HepG2 (cell line): ENCODE data around the gene CDK9. TPM values are rescaled to one million over a fixed set of nuclear protein-coding genes. Genes with fewer than 3 reads are reported as not detected.
A peak's percentile ranks its signal among the peaks of the same experiment; 100 is the strongest.

Experiments
- ATAC-seq: fragments of 200-7000 bp; cut with Tn5 transposase; 3 replicates; pipeline ENCODE4 v1.9.1; 2020; ENCODE audit warnings: mild to moderate bottlenecking, moderate library complexity
- BruUV-seq: library from RNA; stranded (reverse); fragments of 400-500 nt; replicated peaks from 2 replicates; lab custom pipeline; 2021; lab: Mats Ljungman, UMichigan
- CTCF ChIA-PET: fragments of 300-600 bp; formaldehyde crosslinking; extraction: SDS; loops from one replicate; lab custom pipeline; 2021; ENCODE audit warnings: low total read pairs, inconsistent platforms, low intra/inter-chr PET ratio; lab: Yijun Ruan, JAX
- POLR2A ChIA-PET: fragments of 350-600 bp; sonication (Branson Sonifier 250); formaldehyde crosslinking; loops from one replicate; lab custom pipeline; 2020; ENCODE audit warnings: antibody characterized with exemption, inconsistent platforms; lab: Yijun Ruan, JAX
- DNase-seq: peaks from one replicate; pipeline ENCODE4 v3.0.0-alpha.2; 2015; ENCODE audit warnings: low spot score
- FAIRE-seq: peaks from 3 replicates; lab custom pipeline; 2011; peaks lifted over from hg19 to GRCh38; lab: Jason Lieb, UNC
- H2AFZ ChIP-seq: one replicate; pipeline ENCODE4 v1.6.1; 2011; ENCODE audit warnings: low read length, inconsistent platforms
- H3K27ac ChIP-seq: fragments of 300-600 bp; 3 replicates; pipeline ENCODE4 v1.8.0; 2011; ENCODE audit warnings: mixed run types, mild to moderate bottlenecking, mixed read lengths, low read length, inconsistent platforms; ENCODE audit not compliant: insufficient read depth; ENCODE audit errors: extremely low read length
- H3K27me3 ChIP-seq, 2 experiments: fragments of 200-600 bp in 1 of 2; 2 replicates in 1 of 2; 3 replicates in 1 of 2; pipeline versions ENCODE4 v1.6.0 to v1.8.0; 2011; ENCODE audit warnings: low read length in 2 of 2, mild to moderate bottlenecking in 2 of 2, moderate library complexity in 2 of 2, inconsistent platforms in 1 of 2; ENCODE audit not compliant: insufficient read depth in 2 of 2, control insufficient read depth in 1 of 2
- H3K36me3 ChIP-seq, 2 experiments: fragments of 200-600 bp in 1 of 2; replicated peaks in 1 of 2; 2 replicates in 1 of 2; 3 replicates in 1 of 2; pipeline versions ENCODE4 v1.5.1 to v1.8.0; 2011; ENCODE audit warnings: low read length in 2 of 2, inconsistent platforms in 1 of 2; ENCODE audit not compliant: insufficient read depth in 2 of 2, control insufficient read depth in 1 of 2
- H3K4me1 ChIP-seq: 2 replicates; pipeline ENCODE4 v1.5.1; 2012; ENCODE audit warnings: low read length, inconsistent platforms; ENCODE audit not compliant: insufficient read depth
- H3K4me2 ChIP-seq: 2 replicates; pipeline ENCODE4 v1.6.0; 2011; ENCODE audit warnings: low read depth, low read length, inconsistent platforms
- H3K4me3 ChIP-seq, 3 experiments: fragments of 200-600 bp in 1 of 3; sonication (generic), shearing (Covaris generic) in 1 of 3; replicated peaks in 1 of 3; 2 replicates each; pipeline ENCODE4 v1.5.1; 2011 to 2016; ENCODE audit warnings: low read length in 3 of 3, inconsistent platforms in 2 of 3, low read depth in 2 of 3, mild to moderate bottlenecking in 2 of 3, control low read depth in 1 of 3, mixed read lengths in 1 of 3; ENCODE audit not compliant: insufficient read depth in 1 of 3
- H3K79me2 ChIP-seq: one replicate; pipeline ENCODE4 v1.6.1; 2011; ENCODE audit warnings: low read length, inconsistent platforms; ENCODE audit not compliant: insufficient read depth
- H3K9ac ChIP-seq: 2 replicates; pipeline ENCODE4 v1.6.0; 2011; ENCODE audit warnings: mild to moderate bottlenecking, low read depth, low read length, inconsistent platforms; ENCODE audit not compliant: insufficient read depth
- H3K9me3 ChIP-seq: 2 replicates; pipeline ENCODE4 v1.5.1; 2012; ENCODE audit warnings: mild to moderate bottlenecking, low read length
- H4K20me1 ChIP-seq: 2 replicates; pipeline ENCODE4 v1.6.0; 2011; ENCODE audit warnings: inconsistent platforms, mild to moderate bottlenecking, low read length, moderate library complexity; ENCODE audit not compliant: insufficient read depth
- CREB1 ChIP-seq, 2 experiments: fragments of 450-650 bp in 1 of 2; IDR thresholded peaks; 2 replicates each; pipeline ENCODE4 v1.6.1; 2016 to 2017; ENCODE audit warnings: control low read depth in 1 of 2, mild to moderate bottlenecking in 1 of 2, missing compliant biosample characterization in 1 of 2, missing genetic modification characterization in 1 of 2
- ZNF317 ChIP-seq: sonication (generic); formaldehyde crosslinking; IDR thresholded peaks from 2 replicates; pipeline ENCODE4 v1.5.0; 2020; ENCODE audit warnings: mild to moderate bottlenecking, missing genetic modification reagents
- WGBS: methylation state at CpG from one replicate; pipeline ENCODE4 v1.1.6; 2017; ENCODE audit warnings: low lambda C conversion rate; 5-methylcytosine and 5-hydroxymethylcytosine counted together
- in situ Hi-C: cut with HindIII; loops from 2 replicates; pipeline ENCODE4 v1.10.0; 2017; ENCODE audit warnings: low pct_unique_long_range_greater_than_20kb; ENCODE audit not compliant: extremely low pct_ligation_motif_present
- intact Hi-C: fragments of 100-400 bp; cut with micrococcal nuclease; formaldehyde crosslinking; loops from one replicate; pipeline ENCODE4 v1.10.0; 2022; ENCODE audit not compliant: unreplicated experiment
- polyA plus RNA-seq, 8 experiments: library from polyadenylated mRNA; depleted of rRNA in 3 of 8; stranded (reverse) in 7 of 8; unstranded in 1 of 8; fragments of >200 nt; fragmentation: Illumina TruSeq in 4 of 8; extraction: Trizol in 4 of 8; gene quantifications; 2 replicates each; pipeline versions ENCODE4 v1.2.1 to v1.2.3, GENCODE V29; 2011 to 2016; ENCODE audit warnings: low read depth in 4 of 8, missing spikeins in 1 of 8, mixed read lengths in 1 of 8; ENCODE audit not compliant: insufficient read depth in 1 of 8
- total RNA-seq, 5 experiments: library from RNA; depleted of rRNA; stranded (reverse); fragments of >200 nt; fragmentation: Illumina TruSeq; extraction: Trizol; gene quantifications; 2 replicates each; pipeline ENCODE4 v1.2.3, GENCODE V29; 2016; ENCODE audit warnings: low read depth in 1 of 5
- TF ChIP-seq, protein P1 (sequence below): sonication (generic); formaldehyde crosslinking; IDR thresholded peaks from 2 replicates; pipeline ENCODE4 v1.5.1; 2020; ENCODE audit warnings: mild to moderate bottlenecking, missing genetic modification reagents, moderate library complexity

The CDK9 gene
- total and polyA plus RNA-seq, 2 of the 13 experiments (the other 11 are each of a cell fraction or from before 2014, with no cell fraction given): 16.8 to 21.5 TPM

DNA sequence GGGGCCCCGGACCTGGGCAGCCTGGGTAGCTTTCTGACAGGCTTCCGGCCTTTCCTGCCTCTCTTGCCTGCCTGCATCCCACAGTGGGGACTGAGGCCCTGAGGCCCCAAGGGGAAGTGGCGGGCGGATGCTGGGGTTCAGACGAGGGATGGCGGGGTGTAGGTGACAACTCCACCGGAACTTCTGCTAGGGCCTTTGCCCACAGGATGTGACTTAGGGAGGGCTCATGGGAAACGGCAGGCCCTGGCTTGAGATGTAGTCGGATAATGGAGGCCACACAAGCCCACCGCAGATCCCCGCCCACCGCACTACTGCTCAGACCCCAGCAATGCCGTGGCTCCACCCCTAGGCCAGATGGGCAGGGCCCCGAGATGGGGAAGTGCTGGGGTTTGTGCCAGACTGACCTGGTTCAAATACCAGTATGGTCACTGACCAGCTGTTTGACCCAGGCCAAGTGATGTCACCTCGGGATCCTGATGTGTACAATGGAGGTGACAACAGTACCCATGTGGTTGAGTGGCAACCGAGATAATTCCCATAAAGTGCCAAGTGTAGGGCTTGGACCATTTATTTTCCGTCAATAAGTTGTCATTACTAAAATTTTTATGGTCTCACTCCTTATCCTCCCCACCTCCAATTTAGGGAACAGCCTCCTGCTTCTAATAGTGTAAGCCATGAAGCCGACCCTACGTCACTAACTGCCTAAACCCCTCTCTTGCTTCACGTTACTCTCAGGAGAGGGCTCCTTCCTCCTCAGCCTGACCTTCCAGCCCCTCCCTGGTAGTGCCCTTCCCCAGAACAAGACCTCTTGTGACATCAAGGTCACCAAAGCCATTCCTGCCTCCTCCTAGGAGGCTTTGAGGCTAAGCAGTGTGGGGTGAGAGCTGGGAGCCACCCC is 2.5 kb upstream of the CDK9 start:
- TF ChIP-seq CREB1 (IDR thresholded peaks at IDR 0.05) (0 out of 2 replicates have a peak, but pooled peaks have one; percentile 2), CREB1 (CRISPR knock-in tag; IDR thresholded peaks at IDR 0.05) (no peak), ZNF317 (CRISPR knock-in tag) (no peak)
- TF ChIP-seq, protein P1, sequence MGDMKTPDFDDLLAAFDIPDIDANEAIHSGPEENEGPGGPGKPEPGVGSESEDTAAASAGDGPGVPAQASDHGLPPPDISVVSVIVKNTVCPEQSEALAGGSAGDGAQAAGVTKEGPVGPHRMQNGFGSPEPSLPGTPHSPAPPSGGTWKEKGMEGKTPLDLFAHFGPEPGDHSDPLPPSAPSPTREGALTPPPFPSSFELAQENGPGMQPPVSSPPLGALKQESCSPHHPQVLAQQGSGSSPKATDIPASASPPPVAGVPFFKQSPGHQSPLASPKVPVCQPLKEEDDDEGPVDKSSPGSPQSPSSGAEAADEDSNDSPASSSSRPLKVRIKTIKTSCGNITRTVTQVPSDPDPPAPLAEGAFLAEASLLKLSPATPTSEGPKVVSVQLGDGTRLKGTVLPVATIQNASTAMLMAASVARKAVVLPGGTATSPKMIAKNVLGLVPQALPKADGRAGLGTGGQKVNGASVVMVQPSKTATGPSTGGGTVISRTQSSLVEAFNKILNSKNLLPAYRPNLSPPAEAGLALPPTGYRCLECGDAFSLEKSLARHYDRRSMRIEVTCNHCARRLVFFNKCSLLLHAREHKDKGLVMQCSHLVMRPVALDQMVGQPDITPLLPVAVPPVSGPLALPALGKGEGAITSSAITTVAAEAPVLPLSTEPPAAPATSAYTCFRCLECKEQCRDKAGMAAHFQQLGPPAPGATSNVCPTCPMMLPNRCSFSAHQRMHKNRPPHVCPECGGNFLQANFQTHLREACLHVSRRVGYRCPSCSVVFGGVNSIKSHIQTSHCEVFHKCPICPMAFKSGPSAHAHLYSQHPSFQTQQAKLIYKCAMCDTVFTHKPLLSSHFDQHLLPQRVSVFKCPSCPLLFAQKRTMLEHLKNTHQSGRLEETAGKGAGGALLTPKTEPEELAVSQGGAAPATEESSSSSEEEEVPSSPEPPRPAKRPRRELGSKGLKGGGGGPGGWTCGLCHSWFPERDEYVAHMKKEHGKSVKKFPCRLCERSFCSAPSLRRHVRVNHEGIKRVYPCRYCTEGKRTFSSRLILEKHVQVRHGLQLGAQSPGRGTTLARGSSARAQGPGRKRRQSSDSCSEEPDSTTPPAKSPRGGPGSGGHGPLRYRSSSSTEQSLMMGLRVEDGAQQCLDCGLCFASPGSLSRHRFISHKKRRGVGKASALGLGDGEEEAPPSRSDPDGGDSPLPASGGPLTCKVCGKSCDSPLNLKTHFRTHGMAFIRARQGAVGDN (CRISPR knock-in tag): 0 out of 2 replicates have a peak, but pooled peaks have one; percentile 7
- no TSS peak for BruUV-seq
- FAIRE-seq: no peak
- peaks cover 1 to 27% of the 10 kb centered on the region in 2 experiments; a peak in 2 of 5 replicates for H3K27me3 ChIP-seq
- intact Hi-C loops: loop anchor here (2.0 kb wide), 1 partner anchor 43 kb away; no protein-coding TSS in a partner anchor
- peaks cover 17% of the 10 kb centered on the region for H4K20me1 ChIP-seq
- no peak for DNase-seq
- H3K27ac ChIP-seq: no peak overlapping the region
- ChIA-PET CTCF (no interaction called here), POLR2A (no interaction called here)
- no peak overlapping the region for H3K9ac ChIP-seq
- H3K4me2 ChIP-seq: no peak overlapping the region
- 58% methylated on average over 15 of the region's 20 CpGs for WGBS
- in situ Hi-C loops: loop anchor here (5.0 kb wide), 1 partner anchor 46 kb away; the partner anchor contains the start of gene TOR2A
- no peaks in the 10 kb centered on the region for H3K9me3 ChIP-seq
- peaks cover 42% of the 10 kb centered on the region for H3K4me1 ChIP-seq
- no peak overlapping the region for H3K4me3 ChIP-seq
- H3K79me2 ChIP-seq: peaks cover 19% of the 10 kb centered on the region
- H3K36me3 ChIP-seq: peaks cover 11 to 13% of the 10 kb centered on the region in 2 experiments
- ATAC-seq: no peak
- no peak overlapping the region for H2AFZ ChIP-seq
